Activated T-cell treated with anti-CD3 and anti-CD28 coated beads for 24 hours (primary cell): ENCODE results near the gene SPATA3.
"Not testable (repeated sequence)": the region's sequence is repeated elsewhere in the genome, so short reads cannot be mapped to it uniquely, and the experiment has no call there.

Source experiments
- DNase-seq: peaks from one replicate; pipeline ENCODE4 v3.0.0-alpha.2; 2020; ENCODE audit warnings: low read depth

SPATA3 gene

DNA sequence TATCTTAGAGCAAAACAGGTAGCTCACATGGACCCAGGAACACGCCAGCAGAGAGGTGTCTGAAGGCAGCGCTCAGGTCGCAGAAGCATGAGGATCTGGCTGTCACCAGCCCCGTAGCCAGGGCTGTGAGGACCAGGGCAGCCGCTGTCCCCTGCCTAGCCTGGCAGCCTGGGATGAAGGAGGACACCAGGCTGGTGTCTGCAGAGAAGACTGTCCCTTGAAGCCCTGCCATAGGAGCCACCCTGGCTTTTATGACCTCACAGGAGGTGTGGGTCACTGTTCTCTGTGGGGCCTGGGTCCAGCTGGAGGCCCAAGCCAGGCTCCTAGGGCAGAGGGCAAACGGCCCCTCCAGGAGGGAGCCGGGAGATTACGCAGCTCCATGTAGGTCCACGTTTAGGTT lies at the start of gene SPATA3:
Gene SPATA3, plus strand, starts transcription at position 301 of the 400 bp plus-strand sequence. CDS start 113 bp downstream, outside the sequence.
- no peak for DNase-seq

DNA sequence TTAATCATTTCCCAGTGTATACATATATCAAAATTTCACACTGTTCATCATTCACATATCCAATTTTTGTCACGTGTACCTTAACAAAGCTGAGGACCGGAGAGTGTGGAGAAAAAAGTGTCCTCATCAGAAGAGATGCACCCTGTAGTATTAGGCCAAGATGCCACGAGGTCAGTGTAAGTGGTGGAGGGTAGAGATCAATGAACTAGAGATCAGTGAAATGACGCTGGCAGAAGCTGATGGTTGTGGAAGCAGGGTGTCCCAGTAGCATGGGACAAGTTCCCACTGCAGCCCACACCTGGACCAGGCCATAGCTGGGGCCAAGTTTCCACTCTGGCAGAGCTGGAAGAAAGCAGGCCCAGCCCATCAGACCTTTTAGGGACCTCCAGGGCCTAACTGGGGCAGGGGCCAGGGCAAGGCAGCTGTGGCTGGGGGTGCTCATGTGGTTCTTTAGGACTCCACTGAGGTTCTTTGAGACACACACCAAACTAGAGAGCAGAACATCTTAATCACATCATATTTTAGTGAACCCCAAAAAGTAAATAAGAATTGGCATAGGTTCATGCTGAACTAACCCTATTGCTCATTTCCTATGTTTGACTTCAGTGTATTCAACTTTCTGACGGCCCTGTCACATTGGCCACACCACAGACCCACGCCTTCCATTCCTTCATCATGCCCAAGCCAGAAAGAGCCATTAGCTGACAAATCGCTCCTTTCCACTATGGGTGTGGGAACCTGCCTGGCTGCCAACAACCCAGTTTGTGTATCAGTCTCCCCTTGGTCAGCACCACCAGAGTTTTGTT lies 49.3 kb upstream of the SPATA3 start:
- DNase-seq: no peak

DNA sequence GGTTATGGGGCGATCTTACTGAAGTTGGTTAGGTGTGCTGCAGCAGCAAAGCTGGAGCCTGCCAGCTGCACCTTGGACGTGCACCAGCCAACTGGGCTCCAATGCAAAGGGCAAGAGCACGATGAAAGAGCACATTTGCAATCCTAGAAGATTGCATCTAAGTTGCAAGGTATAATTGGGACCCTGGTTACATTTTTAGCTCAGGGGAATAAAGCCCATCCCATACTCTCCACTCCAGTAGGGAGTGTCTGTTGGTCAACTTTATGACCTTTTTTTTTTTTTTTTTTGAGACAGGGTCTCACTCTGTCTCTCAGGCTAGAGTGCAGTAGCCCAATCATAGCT lies 48.7 kb upstream of the SPATA3 start:
- no peak for DNase-seq

DNA sequence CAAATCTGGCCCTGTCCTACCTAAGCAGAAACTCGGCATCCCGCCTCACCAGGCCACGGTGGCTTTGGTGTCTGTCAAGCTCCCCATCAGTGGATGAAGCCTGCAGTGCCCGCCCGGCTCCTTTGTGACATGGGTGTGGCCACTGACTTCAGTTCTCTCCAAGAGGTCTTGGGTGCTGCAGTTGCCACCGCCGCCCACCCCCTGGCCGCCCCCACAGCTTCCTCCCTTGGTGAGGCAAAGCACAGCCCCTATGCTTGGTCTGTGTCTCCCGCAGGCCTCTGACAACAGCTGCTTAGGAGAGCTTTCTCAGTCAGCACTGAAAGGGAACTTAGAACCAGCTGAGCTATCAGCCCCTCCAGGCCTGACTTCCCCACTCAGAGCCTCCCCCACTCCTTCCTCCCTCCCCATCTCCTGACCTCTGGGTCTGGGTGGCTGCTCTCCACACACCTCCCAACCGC lies 48.0 kb upstream of the SPATA3 start:
- DNase-seq: no peak

DNA sequence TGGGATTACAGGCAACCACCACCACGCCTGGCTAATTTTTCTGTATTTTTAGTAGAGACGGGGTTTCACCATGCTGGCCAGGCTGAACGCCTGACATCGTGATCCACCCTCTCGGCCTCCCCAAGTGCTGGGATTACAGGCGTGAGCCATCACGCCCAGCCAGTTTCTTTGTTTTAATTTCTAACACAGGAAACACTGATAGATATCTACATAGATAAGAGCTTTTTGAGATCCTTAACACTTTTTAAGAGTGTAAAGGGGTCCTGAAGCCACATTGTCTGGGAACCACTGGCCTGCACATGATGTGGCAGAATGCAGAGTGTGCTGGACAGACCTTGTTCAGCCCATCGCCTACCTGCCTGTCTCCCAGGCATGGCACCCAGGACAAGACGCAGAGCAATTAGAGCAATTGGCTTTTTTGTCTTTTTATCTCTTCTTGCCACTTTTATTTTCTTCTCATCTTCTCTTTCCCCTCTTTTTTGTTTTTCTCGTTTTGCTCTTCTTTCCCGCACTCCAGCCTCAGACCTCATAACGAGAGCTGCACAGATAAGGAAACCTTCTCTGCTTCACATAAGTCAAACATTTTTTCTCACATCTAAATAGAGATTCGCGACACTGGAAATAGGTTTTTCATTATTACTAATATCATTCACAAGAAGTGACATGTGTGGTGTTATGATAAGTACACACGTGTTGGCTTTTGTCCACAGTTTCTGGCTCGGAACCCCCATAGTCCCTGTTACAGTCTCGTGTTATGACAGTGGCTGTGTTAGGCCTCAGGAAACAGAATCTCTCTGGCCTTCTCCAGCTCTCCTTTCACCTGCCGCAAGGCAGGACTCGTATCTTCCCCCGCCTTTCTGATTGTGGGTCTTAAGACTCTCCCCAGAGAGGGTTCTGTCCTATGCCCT lies 45.7 kb upstream of the SPATA3 start:
- DNase-seq: no peak

DNA sequence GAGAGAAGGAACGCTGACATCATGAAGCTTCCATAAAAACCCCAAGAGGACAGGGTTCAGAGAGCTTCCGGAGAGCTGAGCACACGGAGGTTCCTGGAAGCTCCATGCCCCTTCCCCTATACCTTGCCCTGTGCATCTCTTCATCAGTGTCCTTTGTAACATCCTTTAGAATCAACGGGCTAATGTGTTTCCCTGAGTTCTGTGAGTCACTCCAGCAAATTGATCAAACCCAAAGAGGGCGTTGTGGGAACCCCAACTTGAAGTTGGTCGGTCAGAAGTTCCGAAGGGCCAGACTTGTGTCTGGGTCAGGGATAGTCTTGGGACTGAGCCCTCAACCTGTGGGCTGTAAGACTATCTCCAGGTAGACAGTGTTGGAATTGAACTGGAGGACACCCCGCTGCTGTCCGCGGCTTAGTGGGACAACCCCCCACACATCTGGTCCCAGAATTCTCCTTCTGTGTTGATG lies 45.0 kb upstream of the SPATA3 start:
- no peak for DNase-seq

DNA sequence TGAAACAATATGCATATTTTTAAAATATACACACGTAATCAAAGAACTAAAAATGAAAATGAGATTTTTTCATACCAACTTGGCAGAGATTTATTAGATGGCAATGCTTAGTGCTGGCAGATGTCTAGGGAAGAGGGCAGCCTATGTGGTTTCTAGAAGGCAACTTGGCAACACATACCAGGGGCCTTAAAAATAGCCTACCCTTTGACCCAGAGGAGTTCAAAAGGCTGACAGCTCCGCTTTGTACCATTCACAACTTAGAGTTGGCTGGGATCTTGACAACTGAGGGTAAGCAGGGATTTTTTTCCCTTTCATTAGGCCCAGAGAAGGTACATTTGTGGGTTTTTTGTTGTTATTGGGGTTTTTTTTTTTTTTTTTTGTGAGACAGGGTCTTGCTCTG lies 44.5 kb upstream of the SPATA3 start:
- no peak for DNase-seq

DNA sequence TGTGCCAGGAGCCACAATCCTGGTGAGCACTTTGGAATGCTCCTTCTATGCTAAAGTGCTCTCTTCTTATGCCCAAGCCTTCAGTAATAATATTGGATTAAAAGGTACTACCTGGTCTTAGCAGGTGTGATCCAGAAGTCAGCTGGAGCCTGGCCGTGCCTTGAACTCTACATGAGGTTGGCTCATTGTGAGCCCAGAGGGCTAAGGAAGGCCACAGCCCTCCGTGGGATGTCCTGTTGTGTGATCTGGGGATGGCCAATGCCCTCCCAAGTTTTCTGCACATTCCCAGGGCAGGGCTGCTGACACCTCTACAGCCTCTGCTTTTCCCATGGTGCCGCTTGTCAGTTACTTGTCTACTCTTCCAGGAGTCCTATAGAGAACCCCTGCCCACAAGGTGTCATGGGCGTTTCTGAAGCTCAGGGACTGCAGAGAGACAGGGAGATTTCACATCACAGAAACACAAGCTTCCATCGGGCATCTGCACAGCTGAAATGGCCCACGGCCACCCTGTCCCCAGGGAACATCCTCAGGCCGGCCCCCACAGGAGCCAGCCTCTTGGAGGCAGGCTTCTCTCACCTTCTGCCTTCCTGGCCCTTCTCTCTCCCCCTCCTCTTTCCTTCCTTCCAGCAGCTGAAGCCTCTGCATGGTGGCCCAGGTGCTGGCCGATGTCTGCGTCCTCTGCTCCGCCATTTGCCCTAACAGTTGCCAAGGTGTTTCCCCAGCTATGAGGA lies 43.5 kb upstream of the SPATA3 start:
- DNase-seq: no peak

DNA sequence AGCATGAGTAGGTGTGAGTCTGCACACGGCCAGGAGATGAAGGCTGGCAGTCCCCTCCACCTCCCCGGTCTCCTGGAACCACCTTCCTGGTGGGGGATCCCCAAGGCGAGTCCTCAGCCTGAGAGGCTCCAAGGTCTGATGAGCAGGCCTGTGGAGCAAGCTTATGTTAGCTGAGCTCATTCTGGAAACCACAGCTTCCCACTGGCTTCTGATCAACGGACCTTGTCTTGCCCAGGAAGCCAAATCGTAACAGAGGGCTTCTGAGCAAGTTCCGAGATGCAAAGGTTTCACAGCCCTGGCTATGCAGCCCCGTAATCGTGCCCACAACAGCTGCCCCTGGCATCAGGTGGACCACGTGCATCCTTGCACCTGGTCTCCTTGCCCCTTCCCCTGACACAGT lies 42.1 kb upstream of the SPATA3 start:
- DNase-seq: no peak

DNA sequence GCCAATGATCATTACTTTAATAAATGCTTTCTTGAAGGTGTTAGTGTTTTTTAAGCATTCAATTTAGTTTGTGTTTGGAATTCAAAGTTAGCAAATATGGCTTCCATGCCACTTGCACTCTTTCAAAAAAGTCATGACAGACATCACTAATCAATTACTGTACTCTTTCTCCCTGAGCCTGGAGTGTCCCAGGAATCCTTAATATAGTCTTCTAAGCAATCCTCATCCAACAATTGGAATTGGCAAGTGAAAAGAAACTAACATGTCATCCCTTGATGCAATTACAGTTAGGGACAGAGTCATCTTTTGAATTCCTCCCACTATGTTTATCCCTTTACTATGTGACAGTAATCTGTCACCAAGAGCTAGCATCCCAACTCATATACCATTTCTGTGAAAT lies 41.2 kb upstream of the SPATA3 start:
- no peak for DNase-seq

DNA sequence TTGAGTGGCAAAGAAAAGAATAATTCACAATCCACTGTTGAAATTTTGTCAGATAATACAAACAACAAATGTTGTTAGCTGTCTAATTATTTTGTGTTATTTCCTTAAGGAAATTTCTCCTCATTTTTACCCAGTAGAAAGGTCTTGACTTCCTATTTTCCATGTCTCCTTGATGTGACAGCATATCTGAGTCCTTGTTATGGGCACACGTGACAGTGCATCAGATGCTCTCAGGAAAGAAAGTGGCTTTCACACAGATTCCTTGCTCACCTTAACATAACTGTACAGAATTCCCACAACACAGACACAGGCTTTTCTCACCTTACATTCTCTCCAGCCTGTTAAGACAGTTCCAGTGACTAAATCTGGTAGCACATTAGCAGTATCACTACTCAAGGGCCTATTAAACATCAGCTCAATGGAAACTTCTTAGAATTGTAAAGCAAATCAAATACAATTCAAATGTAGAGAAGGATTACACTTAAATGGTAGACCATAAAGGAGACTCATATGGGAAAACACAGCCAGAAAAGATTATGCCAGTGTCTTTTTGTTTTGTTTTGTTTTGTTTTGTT lies 40.7 kb upstream of the SPATA3 start:
- DNase-seq: no peak

DNA sequence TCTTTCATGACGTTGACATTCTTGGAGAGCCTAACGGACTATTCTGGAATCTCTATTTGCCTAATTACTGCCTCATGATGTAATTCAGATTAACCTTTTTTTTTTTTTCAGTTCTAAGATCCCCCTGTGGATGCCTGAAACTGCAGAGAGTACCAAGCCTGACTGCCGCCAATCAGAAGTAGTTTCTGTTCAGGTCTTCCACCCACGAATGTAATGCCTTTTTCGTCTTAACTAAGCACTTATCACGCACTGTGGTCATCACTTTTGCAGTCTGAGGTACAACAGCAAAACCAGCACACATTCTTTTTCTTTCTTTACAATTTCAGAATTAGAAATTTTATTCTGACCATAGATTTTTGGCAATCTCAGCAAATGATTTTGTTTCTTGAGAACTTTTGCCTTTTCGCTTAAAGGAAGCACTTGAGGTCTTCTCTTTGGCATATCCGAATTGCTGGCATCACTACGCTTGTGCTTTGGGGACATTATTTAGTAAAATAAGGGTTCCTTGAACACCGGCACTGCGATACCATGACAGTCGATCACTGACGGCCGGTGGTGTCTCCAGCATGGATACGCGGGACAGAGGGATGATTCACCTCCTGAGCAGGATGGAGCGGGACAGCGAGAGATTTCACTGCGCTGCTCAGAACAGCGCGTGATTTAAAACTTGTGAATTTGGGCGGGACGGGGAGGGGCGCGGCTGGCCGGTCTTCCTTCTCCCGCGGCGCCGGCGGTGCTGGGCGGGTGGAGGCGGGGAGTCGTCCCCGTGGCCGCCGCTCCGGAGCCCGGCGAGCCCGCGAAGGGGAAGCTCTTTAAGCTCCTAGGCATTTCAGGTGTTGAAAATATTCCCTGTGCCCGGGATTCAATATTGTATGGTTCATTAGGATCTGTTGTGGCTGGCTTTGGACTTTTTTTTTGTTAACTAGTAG lies 38.8 kb upstream of the SPATA3 start:
- DNase-seq: peak; percentile 32

DNA sequence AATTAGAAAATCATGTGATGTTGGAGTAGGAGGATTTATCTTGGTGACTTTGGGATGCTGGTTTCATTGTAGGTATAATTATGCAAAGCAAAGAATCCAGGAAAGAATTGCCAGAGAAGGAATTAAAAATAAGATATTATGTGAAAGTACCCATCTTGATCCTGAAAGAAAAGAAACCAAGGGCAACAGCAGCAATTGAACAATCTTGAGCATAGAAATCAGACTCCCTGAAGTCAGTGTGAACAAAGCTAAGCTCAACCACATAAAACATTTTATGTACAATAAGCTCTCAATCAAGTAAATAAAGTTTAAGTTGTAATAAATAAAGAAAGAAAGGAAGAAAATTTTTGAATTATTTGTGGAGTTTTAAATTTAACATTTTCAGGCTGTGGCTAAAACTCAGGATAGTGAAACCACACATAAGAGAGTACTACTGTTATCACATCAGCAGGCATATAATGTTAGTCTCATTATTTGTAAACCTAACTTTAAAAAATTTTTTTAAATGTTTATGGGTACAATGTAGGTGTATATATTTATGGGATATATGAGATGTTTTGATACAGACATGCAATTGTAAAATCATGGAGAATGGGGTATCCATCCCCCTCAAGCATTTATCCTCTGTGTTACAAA lies 38.0 kb upstream of the SPATA3 start:
- no peak for DNase-seq

DNA sequence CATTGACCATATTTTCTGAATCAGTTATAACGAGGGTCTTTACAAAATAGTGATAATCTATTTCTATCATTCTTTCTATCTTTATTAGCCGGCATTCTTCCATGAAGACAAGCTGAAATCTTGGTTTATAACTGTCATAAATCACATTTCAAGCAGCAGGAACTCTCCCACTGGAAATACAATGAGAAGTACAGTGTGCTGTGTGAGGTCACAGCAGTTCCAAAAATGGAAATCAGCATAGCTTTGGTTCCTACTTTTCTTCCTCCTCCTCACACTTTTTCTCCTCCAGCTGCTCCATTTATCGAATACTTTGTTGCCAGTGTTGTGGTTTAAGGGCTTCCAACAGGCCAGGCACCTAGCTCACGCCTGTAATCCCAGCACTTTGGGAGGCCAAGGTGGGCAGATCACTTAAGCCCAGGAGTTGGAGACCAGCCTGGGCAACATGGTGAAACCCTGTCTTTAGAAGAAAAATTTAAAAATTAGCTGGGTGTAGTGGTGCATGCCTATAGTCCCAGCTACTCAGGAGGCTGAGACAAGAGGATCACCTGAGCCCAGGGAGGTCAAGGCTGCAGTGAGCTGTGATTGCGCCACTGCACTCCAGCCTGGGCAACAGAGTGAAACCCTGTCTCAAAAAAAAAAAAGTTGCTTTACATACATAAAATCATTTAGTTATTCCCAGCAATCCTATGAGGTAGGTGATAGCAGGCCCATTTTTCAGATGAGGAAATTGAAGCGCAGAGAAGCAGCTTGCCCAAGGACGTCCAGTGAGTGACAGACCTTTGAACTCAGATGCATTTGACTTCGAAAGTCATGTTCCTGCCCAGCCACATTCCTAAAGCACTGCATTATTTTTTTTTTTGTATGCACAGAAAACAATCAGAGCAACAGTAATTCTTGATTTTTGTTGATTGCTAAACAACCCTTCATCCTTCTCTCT lies 36.8 kb upstream of the SPATA3 start:
- no peak for DNase-seq

DNA sequence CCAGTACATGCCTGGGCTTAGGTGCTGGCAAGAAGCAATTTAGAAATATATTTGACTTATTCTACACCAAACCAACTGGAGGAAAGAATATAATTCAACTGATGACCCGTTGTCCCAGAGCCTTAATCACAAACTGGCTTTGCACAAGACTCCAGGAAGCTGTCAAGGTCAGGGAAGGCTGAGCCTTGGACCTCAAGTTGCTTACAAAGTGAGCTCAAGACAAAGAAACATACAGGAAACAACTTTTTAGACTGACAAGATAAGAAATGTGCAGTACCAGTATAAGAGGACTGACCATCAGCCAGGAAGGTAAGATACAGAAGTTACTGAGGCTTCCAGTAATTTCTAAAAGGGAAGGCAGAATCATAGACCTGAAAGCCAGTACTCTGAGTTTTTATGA lies 35.9 kb upstream of the SPATA3 start:
- no peak for DNase-seq

DNA sequence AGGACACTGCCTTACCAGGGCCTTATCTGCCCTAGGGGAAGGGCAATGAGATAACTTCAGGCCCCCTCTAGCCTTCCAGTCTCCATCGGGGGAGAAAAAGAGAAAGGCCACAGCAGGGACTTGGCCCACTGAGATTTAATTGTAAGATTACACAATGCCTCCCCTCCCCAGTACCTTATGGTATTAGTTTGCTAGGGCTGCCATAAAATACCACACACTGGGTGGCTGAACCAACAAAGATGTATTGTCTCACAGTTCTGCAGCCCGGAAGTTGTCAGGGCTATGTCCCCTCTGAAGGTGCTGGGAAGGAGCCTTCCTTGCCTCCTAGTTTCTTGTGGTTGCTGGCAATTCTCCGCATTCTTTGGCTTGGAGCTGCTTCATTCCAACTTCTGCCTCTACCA lies 34.8 kb upstream of the SPATA3 start:
- DNase-seq: no peak

DNA sequence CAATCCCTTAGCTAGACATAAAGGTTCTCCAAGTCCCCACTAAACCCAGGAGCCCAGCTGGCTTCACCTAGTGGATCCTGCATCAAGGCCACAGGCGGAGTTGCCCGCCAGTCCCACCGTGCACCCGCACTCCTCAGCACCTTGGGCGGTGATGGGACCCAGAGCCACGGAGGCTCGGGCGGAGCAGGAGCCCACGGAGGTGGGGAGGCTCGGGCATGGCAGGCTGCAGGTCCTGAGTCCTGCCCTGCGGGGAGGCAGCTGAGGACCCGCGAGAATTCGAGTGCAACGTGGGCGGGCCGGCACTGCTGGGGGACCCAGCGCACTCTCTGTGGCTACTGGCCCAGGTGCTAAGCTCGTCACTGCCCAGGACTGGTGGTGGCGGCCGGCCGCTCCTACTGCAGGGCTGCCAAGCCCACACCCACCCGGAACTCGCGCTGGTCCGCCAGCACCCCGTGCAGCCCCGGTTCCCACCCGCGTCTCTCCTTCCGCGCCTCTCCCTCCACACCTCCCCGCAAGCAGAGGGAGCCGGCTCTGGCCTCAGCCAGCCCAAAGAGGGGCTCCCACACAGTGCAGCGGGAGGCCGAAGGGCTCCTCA lies 31.7 kb upstream of the SPATA3 start:
- no peak for DNase-seq

DNA sequence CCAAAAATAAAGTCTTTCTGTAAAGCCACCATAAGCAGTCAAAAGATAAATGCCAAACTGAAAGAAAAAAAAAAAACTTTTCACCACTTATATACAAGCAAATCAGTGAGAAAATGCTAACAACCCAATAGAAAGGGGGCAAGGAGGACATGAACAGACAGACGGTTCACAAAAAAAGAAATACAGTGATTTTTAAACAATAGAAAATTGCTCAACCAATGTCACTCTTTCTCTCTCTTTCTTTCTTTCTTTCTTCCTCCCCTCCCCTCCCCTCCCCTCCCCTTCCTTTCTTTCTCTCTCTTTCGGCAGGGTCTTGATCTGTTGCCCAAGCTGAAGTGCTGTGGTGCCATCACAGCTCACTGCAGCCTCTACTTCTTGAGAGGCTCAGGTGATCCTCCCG lies 28.8 kb upstream of the SPATA3 start:
- DNase-seq: no peak

DNA sequence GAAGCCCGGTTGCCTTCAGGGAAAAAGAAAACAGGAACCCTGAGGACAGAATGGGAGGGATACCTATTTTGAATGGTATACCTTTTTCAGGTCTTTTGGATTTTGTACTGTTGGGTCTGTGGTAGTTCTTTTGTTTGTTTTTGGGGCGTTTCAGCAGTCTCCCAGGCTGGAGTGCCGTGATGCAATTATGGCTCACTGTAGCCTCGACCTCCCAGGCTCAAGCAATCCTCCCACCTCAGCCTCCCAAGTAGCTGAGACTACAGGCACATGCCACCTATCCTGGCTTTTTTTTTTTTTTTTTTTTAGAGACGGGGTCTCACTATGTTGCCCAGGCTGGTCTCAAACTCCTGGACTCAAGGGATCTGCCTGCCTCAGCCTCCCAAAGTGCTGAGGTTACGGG lies 27.6 kb upstream of the SPATA3 start:
- DNase-seq: not testable (repeated sequence)
